WTC11 (cell line): Measurements from ENCODE around the gene BRSK2.

Experiments used
- ELF4 ChIP-seq: sonication (generic); formaldehyde crosslinking; IDR thresholded peaks from 2 replicates; pipeline ENCODE4 v1.8.1; 2022; ENCODE audit warnings: low read depth, mild to moderate bottlenecking, moderate library complexity, missing genetic modification reagents
- GABPB1 ChIP-seq: sonication (generic); formaldehyde crosslinking; IDR thresholded peaks from 2 replicates; pipeline ENCODE4 v1.8.1; 2023; ENCODE audit warnings: mild to moderate bottlenecking, missing genetic modification reagents
- GRHL2 ChIP-seq: fragments of 250-450 bp; sonication (Bioruptor Pico); IDR thresholded peaks from 2 replicates; pipeline ENCODE4 v1.8.0; 2022; ENCODE audit warnings: mild to moderate bottlenecking, moderate library complexity; ENCODE audit not compliant: insufficient replicate concordance, severe bottlenecking
- MXD4 ChIP-seq: fragments of 250-450 bp; sonication (Bioruptor Pico); IDR thresholded peaks from 2 replicates; pipeline ENCODE4 v1.8.0; 2021; ENCODE audit warnings: mild to moderate bottlenecking, moderate library complexity, borderline replicate concordance
- SP1 ChIP-seq: sonication (generic); formaldehyde crosslinking; conservative IDR thresholded peaks from 2 replicates; pipeline ENCODE4 v1.8.1; 2022; ENCODE audit warnings: missing genetic modification reagents
- ZNF138 ChIP-seq: sonication (generic); formaldehyde crosslinking; conservative IDR thresholded peaks from 2 replicates; pipeline ENCODE4 v1.8.1; 2022; ENCODE audit warnings: mild to moderate bottlenecking, moderate library complexity, missing genetic modification reagents
- ZNF219 ChIP-seq: sonication (generic); formaldehyde crosslinking; IDR thresholded peaks from 2 replicates; pipeline ENCODE4 v1.8.0; 2023; ENCODE audit warnings: missing genetic modification reagents, mild to moderate bottlenecking, borderline replicate concordance
- ZNF232 ChIP-seq: sonication (generic); formaldehyde crosslinking; IDR thresholded peaks from 2 replicates; pipeline ENCODE4 v1.8.0; 2022; ENCODE audit warnings: mild to moderate bottlenecking, missing genetic modification reagents
- ZNF317 ChIP-seq: sonication (generic); formaldehyde crosslinking; IDR thresholded peaks from 2 replicates; pipeline ENCODE4 v1.8.1; 2023; ENCODE audit warnings: low read depth, mild to moderate bottlenecking, moderate library complexity, missing genetic modification reagents, borderline replicate concordance
- TF ChIP-seq, protein P1 (sequence below): fragments of 200-600 bp; IDR thresholded peaks from 2 replicates; pipeline ENCODE4 v1.8.0; 2022; ENCODE audit warnings: antibody characterized with exemption

DNA sequence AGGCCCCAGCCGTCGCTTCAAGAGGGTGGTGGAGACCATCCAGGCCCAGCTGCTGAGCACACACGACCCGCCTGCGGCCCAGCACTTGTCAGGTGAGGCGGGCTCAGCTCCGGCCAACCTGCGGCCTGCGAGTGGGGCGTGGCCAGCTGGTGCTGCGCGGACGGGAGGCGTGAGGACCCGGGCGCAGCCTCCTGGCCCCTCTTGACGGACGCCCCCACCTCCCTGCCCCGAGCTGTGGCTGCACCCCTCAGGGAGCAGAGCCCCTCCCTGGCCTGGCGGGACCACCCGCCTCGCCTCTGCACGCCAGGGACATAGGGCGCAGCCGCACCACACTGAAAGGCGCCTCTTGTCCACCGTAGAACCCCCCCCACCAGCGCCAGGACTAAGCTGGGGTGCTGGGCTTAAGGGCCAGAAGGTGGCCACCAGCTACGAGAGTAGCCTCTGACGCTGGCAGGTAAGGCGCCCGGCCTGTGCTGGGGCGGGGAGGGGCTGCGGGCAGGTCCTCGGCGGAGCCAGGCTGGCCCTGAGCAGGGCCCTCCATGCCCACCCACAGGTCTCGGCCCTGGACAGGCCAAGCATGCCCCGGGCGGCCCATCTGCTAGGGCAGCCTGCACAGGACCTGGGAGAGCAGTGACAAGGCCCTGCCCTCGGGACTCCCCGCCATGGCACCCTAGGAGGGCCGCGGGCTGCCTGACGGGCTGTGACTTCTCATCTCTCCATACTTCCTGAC is 67.0 kb downstream of the BRSK2 start:
- TF ChIP-seq, protein P1, sequence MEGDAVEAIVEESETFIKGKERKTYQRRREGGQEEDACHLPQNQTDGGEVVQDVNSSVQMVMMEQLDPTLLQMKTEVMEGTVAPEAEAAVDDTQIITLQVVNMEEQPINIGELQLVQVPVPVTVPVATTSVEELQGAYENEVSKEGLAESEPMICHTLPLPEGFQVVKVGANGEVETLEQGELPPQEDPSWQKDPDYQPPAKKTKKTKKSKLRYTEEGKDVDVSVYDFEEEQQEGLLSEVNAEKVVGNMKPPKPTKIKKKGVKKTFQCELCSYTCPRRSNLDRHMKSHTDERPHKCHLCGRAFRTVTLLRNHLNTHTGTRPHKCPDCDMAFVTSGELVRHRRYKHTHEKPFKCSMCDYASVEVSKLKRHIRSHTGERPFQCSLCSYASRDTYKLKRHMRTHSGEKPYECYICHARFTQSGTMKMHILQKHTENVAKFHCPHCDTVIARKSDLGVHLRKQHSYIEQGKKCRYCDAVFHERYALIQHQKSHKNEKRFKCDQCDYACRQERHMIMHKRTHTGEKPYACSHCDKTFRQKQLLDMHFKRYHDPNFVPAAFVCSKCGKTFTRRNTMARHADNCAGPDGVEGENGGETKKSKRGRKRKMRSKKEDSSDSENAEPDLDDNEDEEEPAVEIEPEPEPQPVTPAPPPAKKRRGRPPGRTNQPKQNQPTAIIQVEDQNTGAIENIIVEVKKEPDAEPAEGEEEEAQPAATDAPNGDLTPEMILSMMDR, result no peak
- TF ChIP-seq ELF4 (CRISPR knock-in tag) (no peak), ZNF317 (CRISPR knock-in tag) (no peak), ZNF232 (CRISPR knock-in tag) (no peak), GABPB1 (CRISPR knock-in tag) (no peak), MXD4 (CRISPR knock-in tag) (no peak), GRHL2 (CRISPR knock-in tag) (no peak), SP1 (no peak), ZNF138 (CRISPR knock-in tag) (no peak), ZNF219 (CRISPR knock-in tag) (no peak)
